H9 (cell line): ENCODE results near the gene BIRC7. TPM values are rescaled to one million over a fixed set of nuclear protein-coding genes. Genes with fewer than 3 reads are reported as not detected.

ENCODE experiments used
- DNase-seq: peaks from one replicate; pipeline ENCODE4 v3.0.0-alpha.2; 2017
- H2AFZ ChIP-seq: one replicate; pipeline ENCODE4 v1.6.1; 2013; ENCODE audit warnings: mild to moderate bottlenecking, low read length, control low read depth, moderate library complexity
- H2AK5ac ChIP-seq: 2 replicates; pipeline ENCODE4 v1.6.1; 2013; ENCODE audit warnings: low read length, control low read depth, mixed read lengths; ENCODE audit not compliant: insufficient read length
- H2BK120ac ChIP-seq: one replicate; pipeline ENCODE4 v1.6.1; 2013; ENCODE audit warnings: low read depth, mild to moderate bottlenecking, low read length, control low read depth, inconsistent platforms; ENCODE audit not compliant: poor library complexity, severe bottlenecking
- H2BK12ac ChIP-seq: 2 replicates; pipeline ENCODE4 v1.6.1; 2013; ENCODE audit warnings: low read length, control low read depth, mixed read lengths, low read depth; ENCODE audit not compliant: insufficient read length
- H2BK15ac ChIP-seq: 2 replicates; pipeline ENCODE4 v1.6.1; 2013; ENCODE audit warnings: low read depth, low read length, control low read depth
- H2BK20ac ChIP-seq: one replicate; pipeline ENCODE4 v1.6.1; 2013; ENCODE audit warnings: low read depth, mild to moderate bottlenecking, low read length, control low read depth, inconsistent platforms; ENCODE audit not compliant: poor library complexity, severe bottlenecking
- H2BK5ac ChIP-seq: 2 replicates; pipeline ENCODE4 v1.6.1; 2013; ENCODE audit warnings: low read length, control low read depth, mixed read lengths; ENCODE audit not compliant: insufficient read length
- H3K14ac ChIP-seq: 2 replicates; pipeline ENCODE4 v1.6.1; 2013; ENCODE audit warnings: low read length, control low read depth; ENCODE audit not compliant: insufficient read depth
- H3K18ac ChIP-seq: 2 replicates; pipeline ENCODE4 v1.6.1; 2013; ENCODE audit warnings: low read depth, mild to moderate bottlenecking, mixed read lengths, low read length, control low read depth; ENCODE audit not compliant: insufficient read length
- H3K23ac ChIP-seq: 2 replicates; pipeline ENCODE4 v1.6.1; 2013; ENCODE audit warnings: low read length, control low read depth, mixed read lengths, low read depth; ENCODE audit not compliant: insufficient read length
- H3K23me2 ChIP-seq: 2 replicates; pipeline ENCODE4 v1.6.1; 2013; ENCODE audit warnings: low read depth, mild to moderate bottlenecking, mixed read lengths, low read length, control low read depth; ENCODE audit not compliant: insufficient read length, poor library complexity, severe bottlenecking
- H3K27ac ChIP-seq: 2 replicates; pipeline ENCODE4 v1.5.1; 2013; ENCODE audit warnings: low read length, control low read depth, mixed read lengths, low read depth; ENCODE audit not compliant: insufficient read length
- H3K27me3 ChIP-seq: 2 replicates; pipeline ENCODE4 v1.6.1; 2013; ENCODE audit warnings: low read length, control low read depth, inconsistent platforms; ENCODE audit not compliant: insufficient read depth
- H3K4ac ChIP-seq: 2 replicates; pipeline ENCODE4 v1.6.1; 2013; ENCODE audit warnings: low read depth, mild to moderate bottlenecking, control low read depth, inconsistent platforms, low read length, moderate library complexity
- H3K4me1 ChIP-seq: 2 replicates; pipeline ENCODE4 v1.6.1; 2013; ENCODE audit warnings: low read length, control low read depth, inconsistent platforms; ENCODE audit not compliant: insufficient read depth
- H3K4me2 ChIP-seq: 2 replicates; pipeline ENCODE4 v1.6.1; 2013; ENCODE audit warnings: low read length, control low read depth, mixed read lengths; ENCODE audit not compliant: insufficient read length, insufficient read depth
- H3K56ac ChIP-seq: 2 replicates; pipeline ENCODE4 v1.6.1; 2013; ENCODE audit warnings: low read depth, mild to moderate bottlenecking, mixed read lengths, low read length, control low read depth; ENCODE audit not compliant: insufficient read length
- H3K79me1 ChIP-seq: 2 replicates; pipeline ENCODE4 v1.6.1; 2013; ENCODE audit warnings: low read depth, mild to moderate bottlenecking, moderate library complexity, low read length, control low read depth, inconsistent platforms; ENCODE audit not compliant: insufficient read depth, poor library complexity, severe bottlenecking
- H3K79me2 ChIP-seq: 2 replicates; pipeline ENCODE4 v1.6.1; 2013; ENCODE audit warnings: low read length, control low read depth, inconsistent platforms; ENCODE audit not compliant: insufficient read depth
- H3K9ac ChIP-seq: 2 replicates; pipeline ENCODE4 v1.6.1; 2013; ENCODE audit warnings: low read length, control low read depth, mixed read lengths; ENCODE audit not compliant: insufficient read length; ENCODE audit errors: extremely low read depth
- H3K9me3 ChIP-seq: one replicate; pipeline ENCODE4 v1.6.1; 2013; ENCODE audit warnings: low read depth, low read length, inconsistent platforms; ENCODE audit not compliant: control insufficient read depth
- H3T11ph ChIP-seq: one replicate; pipeline ENCODE4 v1.6.1; 2013; ENCODE audit warnings: mild to moderate bottlenecking, low read length, control low read depth, inconsistent platforms
- H4K20me1 ChIP-seq: one replicate; pipeline ENCODE4 v1.6.1; 2013; ENCODE audit not compliant: control insufficient read depth, insufficient read length, insufficient read depth
- H4K5ac ChIP-seq: 2 replicates; pipeline ENCODE4 v1.6.1; 2013; ENCODE audit warnings: low read depth, mild to moderate bottlenecking, mixed read lengths, low read length, control low read depth; ENCODE audit not compliant: insufficient read length
- H4K8ac ChIP-seq: replicated peaks from 2 replicates; pipeline ENCODE4 v1.6.1; 2013; ENCODE audit warnings: low read length, control low read depth, mixed read lengths, low read depth; ENCODE audit not compliant: insufficient read length
- H4K91ac ChIP-seq: 2 replicates; pipeline ENCODE4 v1.6.1; 2013; ENCODE audit warnings: low read depth, mild to moderate bottlenecking, moderate library complexity, mixed read lengths, low read length, control low read depth; ENCODE audit not compliant: insufficient read length
- H3K27ac Mint-ChIP-seq, 3 experiments: 2 replicates in 2 of 3; 3 replicates in 1 of 3; pipeline ENCODE4 v1.8.0; 2020 to 2021; ENCODE audit warnings: mixed read lengths in 3 of 3, mild to moderate bottlenecking in 1 of 3, moderate library complexity in 1 of 3
- H3K27me3 Mint-ChIP-seq: 2 replicates; pipeline ENCODE4 v1.8.0; 2021; ENCODE audit warnings: low read depth, mild to moderate bottlenecking, moderate library complexity, mixed read lengths
- H3K36me3 Mint-ChIP-seq, 3 experiments: 2 replicates in 2 of 3; 3 replicates in 1 of 3; pipeline ENCODE4 v1.8.0; 2020 to 2021; ENCODE audit warnings: low read depth in 3 of 3, mixed read lengths in 3 of 3; ENCODE audit not compliant: insufficient read depth in 1 of 3
- H3K4me1 Mint-ChIP-seq, 2 experiments: 2 replicates each; pipeline ENCODE4 v1.8.0; 2020; ENCODE audit warnings: mixed read lengths in 2 of 2
- H3K4me3 Mint-ChIP-seq, 2 experiments: 2 replicates in 1 of 2; 3 replicates in 1 of 2; pipeline ENCODE4 v1.8.0; 2020 to 2021; ENCODE audit warnings: mild to moderate bottlenecking in 2 of 2, mixed read lengths in 2 of 2, moderate library complexity in 1 of 2
- H3K9me3 Mint-ChIP-seq, 2 experiments: 2 replicates in 1 of 2; 3 replicates in 1 of 2; pipeline ENCODE4 v1.8.0; 2020; ENCODE audit warnings: mild to moderate bottlenecking in 2 of 2, mixed read lengths in 2 of 2, moderate library complexity in 1 of 2
- CTCF ChIP-seq: fragments of 200-600 bp; sonication (generic); conservative IDR thresholded peaks from 3 replicates; pipeline ENCODE4 v1.8.0; 2021; ENCODE audit warnings: antibody characterized with exemption, mild to moderate bottlenecking
- WGBS: extraction: QIAGEN DNeasy Blood & Tissue Kit; methylation state at CpG from one replicate; pipeline ENCODE4 v1.1.7; 2013; ENCODE audit warnings: missing lambda C conversion rate, low lambda C conversion rate, mixed read lengths; ENCODE audit not compliant: insufficient read length; ENCODE audit errors: extremely low coverage; 5-methylcytosine and 5-hydroxymethylcytosine counted together
- total RNA-seq: library from RNA; stranded (reverse); gene quantifications from 2 replicates; pipeline ENCODE4 v1.2.1, GENCODE V29; 2021

The BIRC7 gene
- total RNA-seq, 1 experiment from 2014 or later: not detected

- peaks cover 2% of the 10 kb centered on the region; the same call in 1 of the 2 replicates for H3K4me1 ChIP-seq
- no peaks in the 10 kb centered on the region for H3K27me3 ChIP-seq
- no peak overlapping the region for H3K14ac ChIP-seq
- H3K79me2 ChIP-seq: no peaks in the 10 kb centered on the region
- H4K91ac ChIP-seq: no peak overlapping the region
- DNase-seq: no peak
- H3K23me2 ChIP-seq: no peaks in the 10 kb centered on the region
- H2BK120ac ChIP-seq: no peak overlapping the region
- H3K27me3 Mint-ChIP-seq: peaks cover 2% of the 10 kb centered on the region
- H4K5ac ChIP-seq: no peak overlapping the region
- H4K20me1 ChIP-seq: no peaks in the 10 kb centered on the region
- no peak overlapping the region for H3K4ac ChIP-seq
- H3K4me2 ChIP-seq: no peak overlapping the region
- no peaks in the 10 kb centered on the region for H3K9me3 ChIP-seq
- no CpG with 5 or more reads among the region's 10 CpGs for WGBS
- H2AK5ac ChIP-seq: no peak overlapping the region
- no peak overlapping the region for H2BK20ac ChIP-seq
- no peak overlapping the region for H4K8ac ChIP-seq
- H3K56ac ChIP-seq: no peak overlapping the region
- no peak overlapping the region for H3T11ph ChIP-seq
- no peak overlapping the region for H2AFZ ChIP-seq
- H3K4me3 Mint-ChIP-seq: no peak overlapping the region
- no peak overlapping the region for H3K23ac ChIP-seq
- no peak overlapping the region for H3K27ac Mint-ChIP-seq
- no peak overlapping the region for H3K18ac ChIP-seq
- H2BK12ac ChIP-seq: no peak overlapping the region
- H3K9ac ChIP-seq: no peak overlapping the region
- H3K4me1 Mint-ChIP-seq: peaks cover 6 to 14% of the 10 kb centered on the region in 2 experiments
- TF ChIP-seq CTCF: no peak
- H3K79me1 ChIP-seq: no peaks in the 10 kb centered on the region
- H2BK5ac ChIP-seq: no peak overlapping the region
- no peaks in the 10 kb centered on the region for H3K9me3 Mint-ChIP-seq
- H3K27ac ChIP-seq: no peak overlapping the region
- no peak overlapping the region for H2BK15ac ChIP-seq
- H3K36me3 Mint-ChIP-seq: no peaks in the 10 kb centered on the region
Measured at GRCh38 chr20:63238031-63238430, 2.3 kb downstream of the BIRC7 start.
